CD4-positive, alpha-beta T cell treated with Interleukin-6 at 100 ng/mL for 8 hours (primary cell): ENCODE measurements around the gene MLH1.
"Not testable (repeated sequence)": the region's sequence is repeated elsewhere in the genome, so short reads cannot be mapped to it uniquely, and the experiment has no call there.

Experiments
- DNase-seq: peaks from one replicate; pipeline ENCODE4 v3.0.0-alpha.2; 2020; ENCODE audit warnings: mixed read lengths, low spot score

Gene MLH1

DNA sequence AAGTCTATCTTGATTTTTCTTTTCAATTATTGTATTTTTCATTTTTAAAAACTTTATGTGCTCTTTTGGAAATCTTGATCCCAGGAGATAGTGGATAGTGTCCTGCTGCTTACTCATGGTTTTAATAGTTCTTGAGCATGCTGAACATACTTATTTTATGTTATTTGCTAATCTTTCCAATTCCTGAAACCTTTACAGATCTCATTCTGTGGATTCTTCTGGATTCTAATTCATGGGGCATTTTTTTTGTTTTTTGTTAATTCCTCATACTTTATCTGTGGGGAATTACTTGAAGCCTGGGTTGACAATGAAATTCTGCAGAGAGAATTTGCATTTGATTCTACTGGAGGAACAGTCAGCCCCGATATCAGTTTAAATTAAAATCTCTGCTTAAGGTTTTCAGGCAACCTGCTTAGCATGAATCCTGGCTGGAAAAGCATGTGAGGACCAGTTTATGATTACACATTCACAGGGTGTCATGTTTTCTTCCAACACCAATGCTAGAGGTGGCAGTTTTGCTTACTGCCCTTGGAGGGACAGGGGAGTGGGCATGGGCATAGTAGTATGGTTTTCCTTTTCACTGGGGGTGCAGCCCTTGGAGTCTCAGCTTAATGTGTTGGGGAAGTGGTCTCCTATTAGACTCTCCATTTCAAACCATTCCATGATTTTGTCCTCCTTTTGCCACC lies 46.0 kb downstream of the MLH1 start:
- DNase-seq = no peak

DNA sequence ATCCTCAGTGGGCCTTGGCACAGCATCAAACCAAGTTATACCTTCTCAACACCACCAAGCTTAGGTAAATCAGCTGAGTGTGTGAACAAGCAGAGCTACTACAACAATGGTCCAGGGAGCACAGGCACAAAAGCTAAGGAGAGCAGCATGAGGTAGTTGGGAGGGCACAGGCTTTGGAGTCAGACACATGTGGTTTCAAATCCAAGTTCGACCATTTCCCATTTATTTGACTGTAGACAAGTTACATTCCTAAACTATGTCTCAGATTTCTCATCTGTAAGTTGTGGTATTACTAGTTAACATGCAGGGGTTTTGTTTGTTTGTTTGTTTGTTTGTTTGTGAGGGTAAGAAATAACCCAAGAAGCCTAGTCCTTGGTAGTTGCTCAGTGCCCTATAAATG lies 46.9 kb downstream of the MLH1 start:
- DNase-seq = no peak

DNA sequence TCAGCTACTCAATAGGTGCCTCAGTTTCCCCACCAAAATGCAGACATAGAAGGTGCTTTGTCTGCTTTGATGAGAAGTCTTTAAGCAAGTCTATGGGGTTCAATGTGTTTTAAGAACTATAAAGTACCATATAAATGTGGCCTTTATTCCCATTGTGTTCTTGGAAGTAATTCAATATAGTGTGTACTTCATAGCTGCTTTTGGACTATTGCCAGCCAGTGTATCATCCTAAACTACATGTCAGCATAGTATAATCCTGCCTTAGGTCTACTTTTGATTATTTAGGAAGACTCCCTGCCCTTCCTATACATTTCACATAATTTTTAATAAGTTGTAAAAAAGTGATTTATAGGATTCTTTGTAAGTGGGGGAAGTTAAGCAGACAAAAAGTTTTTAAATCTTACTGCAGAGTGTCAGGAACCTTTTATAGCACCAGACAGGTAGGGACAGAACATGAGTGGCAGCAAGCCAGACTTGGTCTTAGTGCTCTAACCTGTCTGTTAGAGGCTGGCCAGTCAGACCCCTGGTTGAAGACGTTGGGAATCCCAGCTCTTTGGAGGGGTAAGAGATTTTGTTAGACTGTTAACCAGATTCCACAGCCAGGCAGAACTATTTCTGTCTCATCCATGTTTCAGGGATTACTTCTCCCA lies 48.4 kb downstream of the MLH1 start:
- no peak for DNase-seq

DNA sequence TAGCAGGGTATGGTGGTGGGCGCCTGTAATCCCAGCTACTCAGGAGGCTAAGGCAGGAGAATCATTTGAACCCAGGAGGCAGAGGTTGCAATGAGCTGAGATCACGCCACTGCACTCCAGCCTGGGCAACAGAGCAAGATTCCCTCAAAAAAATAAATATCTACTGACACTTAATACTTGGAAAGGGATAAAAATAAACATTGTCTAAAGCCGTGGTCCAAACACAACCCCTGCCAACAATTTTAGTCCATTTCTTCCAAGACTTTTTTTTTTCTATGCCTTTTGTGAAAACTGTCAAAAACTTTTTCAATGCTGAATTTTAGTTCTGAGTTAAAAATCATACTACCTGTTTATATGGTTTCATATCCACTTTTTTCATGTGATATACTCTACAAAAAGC lies 49.4 kb downstream of the MLH1 start:
- not testable (repeated sequence) for DNase-seq

DNA sequence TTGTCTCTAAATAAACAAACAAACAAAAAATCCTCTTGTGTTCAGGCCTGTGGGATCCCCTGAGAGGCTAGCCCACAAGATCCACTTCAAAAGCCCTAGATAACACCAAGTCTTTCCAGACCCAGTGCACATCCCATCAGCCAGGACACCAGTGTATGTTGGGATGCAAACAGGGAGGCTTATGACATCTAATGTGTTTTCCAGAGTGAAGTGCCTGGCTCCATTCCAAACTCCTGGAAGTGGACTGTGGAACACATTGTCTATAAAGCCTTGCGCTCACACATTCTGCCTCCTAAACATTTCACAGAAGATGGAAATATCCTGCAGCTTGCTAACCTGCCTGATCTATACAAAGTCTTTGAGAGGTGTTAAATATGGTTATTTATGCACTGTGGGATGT lies 57.0 kb downstream of the MLH1 start:
- no peak for DNase-seq

DNA sequence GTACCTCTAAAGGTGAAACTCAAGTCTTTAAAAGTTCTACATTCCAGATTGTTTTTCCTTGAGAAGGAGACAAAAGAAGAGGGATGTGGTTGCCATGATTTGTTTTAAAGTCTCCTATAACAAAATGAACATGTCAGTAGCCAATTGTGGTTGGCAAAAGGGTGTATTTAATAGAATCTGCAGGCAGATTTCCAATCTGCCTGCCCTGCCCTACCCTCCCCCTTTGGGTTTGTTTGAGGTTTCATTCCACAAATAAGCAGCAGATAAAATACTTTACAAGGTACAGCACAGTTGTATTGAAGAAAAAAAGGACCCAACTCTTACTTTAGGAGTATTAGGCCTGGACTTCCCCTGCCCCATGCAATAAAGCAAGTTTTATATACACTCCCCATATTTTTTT lies 59.5 kb downstream of the MLH1 start:
- DNase-seq = no peak

DNA sequence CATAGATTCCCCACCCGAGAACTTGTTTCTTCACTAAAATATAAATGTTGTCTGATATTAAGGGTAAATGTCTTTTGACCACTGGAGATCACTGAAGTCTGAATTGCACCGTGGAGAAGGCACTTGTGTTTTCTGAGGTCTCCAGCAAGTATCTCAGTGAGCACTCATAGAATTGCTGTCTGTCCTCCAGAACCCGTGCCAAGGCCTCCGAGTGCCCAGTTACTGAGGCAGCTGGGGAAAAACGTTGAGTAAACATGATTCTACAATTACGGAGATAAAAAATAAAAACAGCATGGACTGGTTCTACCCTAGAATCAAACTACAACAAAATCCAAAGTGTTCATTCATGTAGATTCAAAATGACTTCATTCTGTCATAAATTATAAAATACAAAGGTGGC lies 60.0 kb downstream of the MLH1 start:
- no peak for DNase-seq

DNA sequence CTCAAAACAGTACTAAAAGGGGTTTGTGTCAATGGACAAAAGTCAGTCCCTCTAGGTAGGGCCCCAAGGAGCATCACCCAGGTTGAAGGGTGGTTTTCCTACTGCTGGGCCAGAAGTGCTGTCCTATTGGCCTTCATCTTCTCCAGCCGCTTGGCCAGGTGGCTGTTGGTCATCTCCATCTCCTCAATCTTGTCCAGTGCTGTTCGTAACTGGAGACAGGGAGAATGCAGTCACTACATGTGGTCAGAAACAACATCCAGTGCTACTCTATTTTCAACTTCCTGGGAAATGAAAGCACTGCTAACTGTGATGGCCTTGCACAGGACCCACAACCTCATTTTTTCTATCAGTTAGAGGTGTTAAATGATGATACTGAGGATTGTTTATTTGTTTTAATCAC lies 60.4 kb downstream of the MLH1 start:
- DNase-seq = no peak

DNA sequence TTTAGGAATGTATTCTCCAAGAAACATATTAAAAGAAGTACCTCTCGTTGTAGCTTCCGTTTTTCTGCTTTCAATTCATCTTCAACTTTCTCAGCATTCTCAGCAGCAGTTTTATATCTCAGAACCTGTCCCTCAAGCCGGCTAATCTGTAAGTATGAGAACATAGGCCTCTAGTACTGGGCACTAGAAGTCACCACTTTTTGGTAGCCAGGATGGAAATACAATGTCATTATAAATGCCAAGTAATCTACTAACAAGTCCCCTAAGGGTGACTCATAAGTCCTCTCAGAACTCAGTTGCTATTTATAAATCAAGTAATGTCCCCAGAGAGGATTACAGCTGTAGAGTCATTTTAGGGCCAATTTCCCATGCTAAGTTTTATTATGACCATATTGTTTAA lies 61.1 kb downstream of the MLH1 start:
- DNase-seq = no peak

DNA sequence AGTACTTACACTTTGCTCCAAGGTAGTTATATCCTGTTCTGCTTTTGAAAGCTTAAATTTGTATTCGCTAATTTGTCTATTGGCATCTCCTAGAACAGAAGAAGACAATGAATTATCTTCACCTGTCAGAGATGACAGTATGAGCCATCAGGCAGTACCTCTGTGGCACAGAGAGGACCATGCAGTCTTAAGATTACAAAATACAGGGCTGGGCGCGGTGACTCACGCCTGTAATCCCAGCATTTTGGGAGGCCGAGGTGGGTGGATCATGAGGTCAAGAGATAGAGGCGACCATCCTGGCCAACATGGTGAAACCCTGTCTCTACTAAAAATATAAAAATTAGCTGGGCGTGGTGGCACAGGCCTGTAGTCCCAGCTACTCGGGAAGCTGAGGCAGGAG lies 61.8 kb downstream of the MLH1 start:
- not testable (repeated sequence) for DNase-seq

DNA sequence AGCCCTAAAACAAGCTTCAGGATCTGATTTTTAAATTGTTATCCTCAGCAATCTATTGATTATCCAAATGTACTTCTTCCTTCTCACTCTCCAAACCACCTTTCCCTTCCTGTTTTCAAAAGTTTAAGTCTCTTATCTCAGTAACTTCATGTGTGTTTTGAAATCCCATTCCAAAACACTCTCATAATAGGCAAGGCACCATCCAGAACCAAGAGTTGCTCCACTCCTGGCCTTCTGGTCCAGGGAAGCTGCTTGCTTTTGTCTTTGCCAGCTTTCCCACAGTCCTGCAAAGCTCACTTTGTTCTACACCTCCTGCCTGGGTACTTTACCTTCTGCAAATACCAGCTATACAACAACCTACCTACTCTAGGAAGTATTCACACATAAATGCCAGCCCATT lies 63.5 kb downstream of the MLH1 start:
- DNase-seq = no peak

DNA sequence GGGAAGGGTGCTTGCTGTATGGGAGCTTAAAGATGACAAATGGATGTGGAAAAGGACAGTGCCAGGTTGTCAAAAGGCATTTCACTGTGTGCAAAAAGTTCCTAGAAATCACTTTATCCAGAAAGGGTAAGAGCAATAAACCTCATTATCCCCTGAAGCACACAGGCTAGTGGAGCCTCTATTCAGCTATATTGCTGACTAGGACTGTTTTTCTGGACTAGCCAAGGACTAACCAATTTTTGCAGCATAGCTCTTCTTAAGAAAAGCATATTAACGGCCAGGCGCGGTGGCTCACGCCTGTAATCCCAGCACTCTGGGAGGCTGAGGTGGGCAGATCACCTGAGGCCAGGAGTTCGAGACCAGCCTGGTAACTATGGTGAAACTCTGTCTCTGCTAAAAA lies 64.8 kb downstream of the MLH1 start:
- no peak for DNase-seq

DNA sequence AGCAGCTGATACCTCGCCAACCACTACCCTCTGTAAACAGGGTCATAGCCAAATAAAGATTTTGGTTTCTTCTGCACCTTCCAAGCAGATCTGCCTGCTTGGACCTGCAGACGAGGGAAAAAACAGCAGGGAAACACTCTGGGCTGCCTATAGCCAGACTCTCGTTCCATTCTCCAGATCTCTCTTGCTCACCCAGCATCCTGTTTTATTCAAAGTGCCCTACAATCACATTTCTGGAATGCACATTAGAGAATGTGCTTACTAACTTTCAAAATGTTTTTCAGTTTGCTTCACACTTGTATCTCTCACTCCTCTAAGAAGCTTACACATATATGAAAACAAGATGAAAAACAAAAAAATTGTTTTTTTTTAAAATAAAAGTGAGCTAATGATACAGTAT lies 71.4 kb downstream of the MLH1 start:
- no peak for DNase-seq

DNA sequence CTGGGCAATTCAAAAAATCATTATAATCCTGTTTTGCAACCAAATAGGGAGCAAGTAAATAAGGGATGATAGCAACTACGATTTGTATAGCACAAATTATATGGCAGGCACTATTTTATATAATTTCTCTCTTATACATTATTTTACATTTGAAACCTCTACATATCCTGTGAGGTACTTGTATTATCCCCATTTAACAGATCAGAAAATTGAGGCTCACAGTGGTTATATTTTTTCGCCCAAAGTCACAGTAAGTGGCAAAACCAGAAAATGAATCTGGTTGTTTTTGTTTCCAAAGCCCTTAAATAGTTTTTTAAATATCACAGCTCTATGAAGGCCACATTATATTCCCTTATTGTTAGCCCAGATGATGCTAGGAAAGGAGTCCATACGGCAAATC lies 74.3 kb downstream of the MLH1 start:
- DNase-seq = no peak

DNA sequence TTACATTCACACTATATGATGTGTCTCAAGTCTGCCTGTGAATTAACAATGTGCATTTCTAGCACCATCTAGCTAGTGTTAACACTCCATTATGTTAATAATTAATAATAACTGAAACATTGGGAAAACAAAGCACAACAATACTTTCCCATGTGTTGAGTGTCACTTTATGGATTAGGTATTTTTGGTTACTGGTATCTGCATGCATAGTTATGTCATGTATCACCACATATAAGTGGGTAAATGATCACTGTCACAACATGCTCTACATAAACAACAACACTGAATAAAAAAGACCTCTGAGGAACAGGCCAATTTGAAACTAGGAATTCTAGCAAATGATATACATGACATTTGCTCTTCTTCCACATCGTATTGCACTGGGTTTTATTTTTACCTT lies 74.7 kb downstream of the MLH1 start:
- no peak for DNase-seq

DNA sequence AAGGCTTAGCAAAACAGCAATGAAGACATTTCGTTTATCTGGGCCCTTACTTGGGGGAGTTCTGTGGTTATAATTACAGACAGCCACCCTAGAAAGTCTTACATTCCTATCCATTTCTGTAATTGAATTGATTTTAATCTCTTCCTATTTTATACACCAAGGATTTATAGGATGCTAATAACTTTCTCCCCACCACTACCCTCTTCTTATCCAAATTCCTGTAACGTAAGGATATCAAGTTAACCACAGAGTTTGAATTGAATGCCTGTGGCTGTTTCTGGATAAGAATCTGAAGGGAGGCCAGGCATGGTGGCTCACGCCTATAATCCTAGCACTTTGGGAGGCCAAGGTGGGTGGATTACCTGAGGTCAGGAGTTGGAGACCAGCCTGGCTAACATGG lies 78.6 kb downstream of the MLH1 start:
- no peak for DNase-seq

DNA sequence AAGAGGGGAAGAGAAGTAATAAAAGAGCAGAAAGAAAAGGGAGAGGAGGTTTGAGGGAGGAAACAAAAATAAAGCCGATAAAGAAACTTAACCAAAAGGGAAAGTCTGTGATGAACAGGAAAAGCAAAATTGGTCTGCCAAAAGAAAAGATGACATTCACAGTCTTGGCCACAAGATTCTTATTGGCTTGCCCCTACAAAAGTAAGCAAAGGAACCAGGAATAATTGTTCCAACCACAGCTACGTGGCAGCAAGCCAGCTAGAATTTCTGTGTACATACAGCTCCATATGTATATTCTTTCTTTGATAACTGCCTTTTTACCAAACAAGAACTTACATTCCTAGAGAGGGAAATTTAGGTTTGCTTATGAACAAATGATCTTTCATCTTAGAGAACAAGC lies 79.6 kb downstream of the MLH1 start:
- DNase-seq = no peak

DNA sequence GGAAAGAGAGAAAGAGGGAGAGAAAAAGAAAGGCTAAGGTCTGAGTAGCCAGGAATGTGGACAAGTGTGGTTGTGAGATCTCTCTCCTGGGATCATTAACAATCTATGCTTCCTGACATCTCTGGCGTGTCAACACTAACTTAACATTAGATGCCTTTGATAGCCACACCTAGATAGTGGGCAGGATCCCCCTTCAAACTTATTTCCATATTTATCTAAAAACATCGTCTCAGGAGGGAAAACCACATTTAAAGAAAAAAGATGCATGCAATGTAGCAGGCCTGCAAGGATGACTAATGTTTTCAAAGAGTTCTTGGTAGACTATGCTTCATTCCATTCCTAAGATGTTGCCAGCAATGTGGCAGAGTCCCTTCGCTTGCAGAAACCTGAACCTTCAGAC lies 80.9 kb downstream of the MLH1 start:
- no peak for DNase-seq

DNA sequence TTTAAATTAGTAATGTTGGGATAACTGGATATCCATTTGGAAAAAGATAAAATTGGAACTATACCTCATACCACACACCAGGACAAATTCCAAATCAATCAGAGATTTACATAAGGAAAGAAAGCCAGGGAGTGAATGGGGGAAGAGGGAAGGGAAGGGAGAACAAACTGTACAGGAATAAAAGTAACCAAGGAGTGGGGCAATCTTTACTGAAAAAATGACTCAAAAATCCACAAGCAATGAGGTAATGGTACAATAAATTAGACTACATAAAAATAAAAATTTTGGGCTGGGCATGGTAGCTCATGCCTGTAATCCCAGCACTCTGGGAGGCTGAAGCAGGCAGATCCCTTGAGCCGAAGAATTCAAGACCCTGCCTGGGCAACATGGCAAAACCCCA lies 82.6 kb downstream of the MLH1 start:
- no peak for DNase-seq

DNA sequence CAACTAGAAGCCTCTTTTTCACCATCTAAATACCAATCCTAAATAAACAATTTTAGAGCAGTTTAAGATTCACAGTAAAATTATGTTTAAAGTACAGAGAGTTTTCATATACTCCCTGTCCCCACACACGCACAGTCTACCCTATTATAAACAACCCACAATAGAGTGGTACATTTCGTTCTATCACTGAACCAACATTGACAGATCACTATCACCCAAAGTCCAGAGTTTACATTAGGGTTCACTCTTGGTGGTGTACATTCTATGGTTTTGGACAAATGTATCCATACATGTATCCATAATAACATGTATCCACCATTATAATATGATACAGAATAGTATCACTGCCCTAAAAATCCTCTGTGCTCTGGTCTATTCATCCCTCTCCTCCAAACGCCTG lies 89.0 kb downstream of the MLH1 start:
- DNase-seq = no peak

DNA sequence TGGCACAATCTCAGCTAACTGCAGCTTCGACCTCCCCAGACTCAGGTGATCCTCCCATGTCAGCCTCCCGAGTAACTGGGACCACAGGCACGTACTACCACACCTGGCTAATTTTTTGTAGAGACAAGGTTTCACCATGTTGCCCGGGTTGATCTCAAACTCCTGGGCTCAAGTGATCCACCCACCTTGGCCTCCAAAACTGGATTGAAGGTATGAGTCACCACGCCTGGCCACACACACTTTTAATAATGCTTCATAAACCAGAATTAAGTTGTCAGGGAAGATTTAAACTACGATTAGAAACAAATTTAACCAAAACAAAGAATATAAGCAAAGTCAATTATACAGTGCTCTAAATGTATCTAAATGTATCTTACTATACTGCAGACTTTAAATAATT lies 93.6 kb downstream of the MLH1 start:
- no peak for DNase-seq

DNA sequence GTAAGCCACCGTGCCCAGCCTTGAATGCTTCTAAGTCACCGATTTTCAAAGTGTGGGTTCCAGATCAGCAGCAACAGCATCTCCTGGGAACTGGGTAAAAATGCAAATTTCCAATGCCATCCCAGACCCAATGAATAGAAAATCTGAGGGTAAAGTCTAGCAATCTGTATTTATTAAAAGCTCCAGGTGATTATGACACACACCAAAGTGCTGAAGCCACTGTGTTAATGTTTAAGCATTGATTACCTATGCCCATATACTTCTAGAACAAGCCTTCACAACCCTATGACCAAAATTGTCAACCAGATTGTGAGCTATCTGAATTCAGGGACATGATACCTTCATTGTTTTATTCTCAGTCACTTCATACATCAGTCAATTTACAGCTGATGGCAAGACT lies 94.6 kb downstream of the MLH1 start:
- DNase-seq = no peak

DNA sequence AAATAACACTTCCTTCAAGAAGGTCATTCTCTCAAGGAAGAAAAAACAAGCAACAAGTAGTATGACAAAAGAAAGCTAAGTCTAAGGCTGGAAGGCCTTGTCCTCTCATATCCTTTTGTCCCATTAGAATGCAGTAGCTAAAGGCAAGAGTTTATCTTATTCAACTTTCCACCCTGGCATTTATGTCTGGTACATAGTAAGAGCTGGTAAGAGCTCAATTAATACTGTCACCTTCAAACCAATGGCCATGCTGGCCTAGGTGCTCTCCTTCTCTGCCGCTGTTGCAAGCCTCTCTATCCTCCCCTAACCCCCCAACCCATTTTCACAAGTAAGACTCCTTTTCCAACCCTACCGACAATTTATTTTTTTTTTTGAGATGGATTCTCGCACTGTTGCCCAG lies 99.2 kb downstream of the MLH1 start:
- DNase-seq = no peak

DNA sequence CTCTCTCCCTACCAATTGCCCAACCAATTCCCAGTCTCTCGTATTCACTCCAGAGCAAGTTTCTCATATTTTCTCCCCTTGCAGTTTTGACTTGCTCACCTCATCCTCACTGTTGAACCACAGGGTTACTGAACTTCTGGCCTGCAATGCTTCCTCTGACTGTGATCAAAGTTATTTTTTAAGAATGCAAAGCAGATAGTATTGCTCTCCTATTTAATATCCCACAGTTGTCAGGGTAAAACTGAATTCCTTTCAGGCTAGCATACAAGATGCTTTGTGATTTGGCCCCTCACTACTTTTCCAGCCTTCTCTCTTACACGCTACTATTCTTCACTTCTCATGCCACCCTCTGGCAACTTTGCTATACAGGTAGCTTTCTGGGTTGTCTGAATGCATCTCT lies 100.2 kb downstream of the MLH1 start:
- DNase-seq = no peak
